Peyer's patch (tissue), 4 donors: ENCODE results near the gene PROP1. TPM values are rescaled to one million over a fixed set of nuclear protein-coding genes. Genes with fewer than 3 reads are reported as not detected.
"Not testable (repeated sequence)": the region's sequence is repeated elsewhere in the genome, so short reads cannot be mapped to it uniquely, and the experiment has no call there.

Experiments used
- DNase-seq, 3 donors: peaks; one replicate each; pipeline ENCODE4 v3.0.0-alpha.2; 2017 to 2019
- H3K27ac ChIP-seq, 4 donors: fragments of 200-600 bp; sonication (generic); one replicate each; pipeline ENCODE4 v1.5.1; 2016 to 2019
- H3K27me3 ChIP-seq, 2 donors: fragments of 200-600 bp; sonication (generic); one replicate each; pipeline ENCODE4 v1.5.1; 2019
- H3K36me3 ChIP-seq, 3 donors: fragments of 200-600 bp; sonication (generic); one replicate each; pipeline ENCODE4 v1.5.1; 2016 to 2019
- H3K4me1 ChIP-seq, 4 donors: fragments of 200-600 bp; sonication (generic); one replicate each; pipeline ENCODE4 v1.5.1; 2016 to 2019
- H3K4me3 ChIP-seq, 4 donors: fragments of 200-600 bp; sonication (generic); 1 replicate in 3 of 4; 2 replicates in 1 of 4; pipeline ENCODE4 v1.5.1; 2016 to 2019; ENCODE audit warnings: mild to moderate bottlenecking in 1 of 4
- H3K9me3 ChIP-seq, 4 donors: fragments of 200-600 bp; sonication (generic); one replicate each; pipeline ENCODE4 v1.5.1; 2016 to 2019; ENCODE audit warnings: mild to moderate bottlenecking in 1 of 4
- POLR2A ChIP-seq, 2 donors: fragments of 450-650 bp; IDR thresholded peaks; one replicate each; pipeline ENCODE4 v1.5.1; 2017; ENCODE audit warnings: antibody characterized with exemption in 2 of 2, mild to moderate bottlenecking in 2 of 2, moderate library complexity in 2 of 2
- total RNA-seq, 4 donors: library from RNA; depleted of rRNA; stranded (reverse); fragments of >200 nt; gene quantifications; one replicate each; pipeline ENCODE4 v1.1.0, GENCODE V29; 2016
- TF ChIP-seq, protein P1 (sequence below), 6 experiments: fragments of 450-650 bp in 4 of 6; fragments of 200-600 bp in 2 of 6; sonication (generic) in 1 of 6; IDR thresholded peaks; one replicate each; pipeline ENCODE4 v1.5.1; 2017 to 2019; ENCODE audit warnings: antibody characterized with exemption in 6 of 6, mild to moderate bottlenecking in 3 of 6, moderate library complexity in 1 of 6

Gene PROP1
- total RNA-seq, 4 donors from 2014 or later: not detected

- H3K27ac ChIP-seq: no peak overlapping the region
- H3K27me3 ChIP-seq: no peaks in the 10 kb centered on the region
- no peaks in the 10 kb centered on the region for H3K9me3 ChIP-seq
- no peaks in the 10 kb centered on the region for H3K36me3 ChIP-seq
- H3K4me1 ChIP-seq: no peaks in the 10 kb centered on the region
- no peak for TF ChIP-seq POLR2A (IDR thresholded peaks at IDR 0.05)
- TF ChIP-seq, protein P1, sequence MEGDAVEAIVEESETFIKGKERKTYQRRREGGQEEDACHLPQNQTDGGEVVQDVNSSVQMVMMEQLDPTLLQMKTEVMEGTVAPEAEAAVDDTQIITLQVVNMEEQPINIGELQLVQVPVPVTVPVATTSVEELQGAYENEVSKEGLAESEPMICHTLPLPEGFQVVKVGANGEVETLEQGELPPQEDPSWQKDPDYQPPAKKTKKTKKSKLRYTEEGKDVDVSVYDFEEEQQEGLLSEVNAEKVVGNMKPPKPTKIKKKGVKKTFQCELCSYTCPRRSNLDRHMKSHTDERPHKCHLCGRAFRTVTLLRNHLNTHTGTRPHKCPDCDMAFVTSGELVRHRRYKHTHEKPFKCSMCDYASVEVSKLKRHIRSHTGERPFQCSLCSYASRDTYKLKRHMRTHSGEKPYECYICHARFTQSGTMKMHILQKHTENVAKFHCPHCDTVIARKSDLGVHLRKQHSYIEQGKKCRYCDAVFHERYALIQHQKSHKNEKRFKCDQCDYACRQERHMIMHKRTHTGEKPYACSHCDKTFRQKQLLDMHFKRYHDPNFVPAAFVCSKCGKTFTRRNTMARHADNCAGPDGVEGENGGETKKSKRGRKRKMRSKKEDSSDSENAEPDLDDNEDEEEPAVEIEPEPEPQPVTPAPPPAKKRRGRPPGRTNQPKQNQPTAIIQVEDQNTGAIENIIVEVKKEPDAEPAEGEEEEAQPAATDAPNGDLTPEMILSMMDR (IDR thresholded peaks at IDR 0.05): no peak
- peak in 1 of 3 donors; percentile 1 for DNase-seq
- H3K4me3 ChIP-seq: no peak overlapping the region
Measured at GRCh38 chr5:177972613-177973012, 23.4 kb downstream of the PROP1 start.

DNA sequence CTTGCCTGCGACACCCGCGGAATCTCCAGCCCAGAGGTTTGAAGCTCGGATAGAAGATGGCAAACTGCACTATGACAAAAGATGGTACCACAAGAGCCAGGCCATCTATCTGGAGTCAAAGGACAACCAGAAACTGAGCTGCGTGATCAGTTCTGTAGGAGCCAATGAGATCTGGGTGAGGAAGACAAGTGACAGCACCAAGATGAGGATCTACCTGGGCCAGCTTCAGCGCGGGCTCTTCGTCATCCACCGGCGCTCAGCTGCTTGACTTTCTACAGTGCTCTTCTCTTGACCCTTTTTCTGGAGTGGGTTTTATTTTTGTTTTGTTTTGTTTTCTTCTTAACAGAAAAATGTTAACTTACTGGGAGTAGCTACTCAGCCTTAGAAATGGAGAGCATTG is 24.0 kb downstream of the PROP1 start:
- H3K27ac ChIP-seq, H3K36me3 ChIP-seq, H3K27me3 ChIP-seq, H3K9me3 ChIP-seq, H3K4me1 ChIP-seq, H3K4me3 ChIP-seq: not testable (repeated sequence)
- peak in 1 of 3 donors; percentile 3 for DNase-seq

DNA sequence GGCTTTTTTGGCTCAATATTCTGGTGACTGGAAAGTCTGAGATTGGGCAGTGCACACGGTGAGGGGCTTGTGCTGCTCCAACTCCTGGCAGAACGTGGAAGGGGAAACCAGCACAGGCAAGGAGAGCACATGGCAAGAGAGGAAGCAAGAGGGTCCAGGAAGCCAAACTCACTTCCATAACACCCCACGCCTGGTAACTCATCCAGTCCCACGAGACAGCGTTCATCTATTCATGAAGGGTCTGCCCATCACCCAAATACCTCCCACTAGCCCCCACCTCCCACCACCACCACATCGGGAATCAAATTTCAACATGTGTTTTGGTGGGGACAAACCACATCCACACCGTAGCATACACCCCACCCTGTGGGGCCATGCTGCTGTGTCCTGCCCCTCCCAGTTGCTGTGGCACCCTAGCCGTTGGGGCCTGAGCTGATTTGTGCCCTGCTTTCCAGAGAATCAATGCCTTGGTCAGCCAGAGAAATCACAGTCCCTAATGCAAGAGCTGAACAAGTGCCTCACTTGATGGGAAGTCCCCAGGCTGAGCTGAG is 27.3 kb downstream of the PROP1 start:
- H3K36me3 ChIP-seq: no peaks in the 10 kb centered on the region
- DNase-seq: no peak
- no peaks in the 10 kb centered on the region for H3K27me3 ChIP-seq
- H3K4me1 ChIP-seq: no peaks in the 10 kb centered on the region
- no peak overlapping the region for H3K27ac ChIP-seq
- no peaks in the 10 kb centered on the region for H3K9me3 ChIP-seq
- H3K4me3 ChIP-seq: no peak overlapping the region
- no peak for TF ChIP-seq POLR2A (IDR thresholded peaks at IDR 0.05)
- TF ChIP-seq, protein P1 (IDR thresholded peaks at IDR 0.05): no peak

- no peak overlapping the region for H3K27ac ChIP-seq
- no peaks in the 10 kb centered on the region for H3K4me1 ChIP-seq
- H3K27me3 ChIP-seq: no peaks in the 10 kb centered on the region
- no peaks in the 10 kb centered on the region for H3K36me3 ChIP-seq
- TF ChIP-seq, protein P1 (IDR thresholded peaks at IDR 0.05): no peak
- no peak for TF ChIP-seq POLR2A (IDR thresholded peaks at IDR 0.05)
- no peak for DNase-seq
- H3K9me3 ChIP-seq: no peaks in the 10 kb centered on the region
- H3K4me3 ChIP-seq: no peak overlapping the region
Measured at GRCh38 chr5:177967221-177967887, 28.7 kb downstream of the PROP1 start.

GRCh38 chr5:177966839-177967166 is 29.2 kb downstream of the PROP1 start:
- H3K4me1 ChIP-seq: no peaks in the 10 kb centered on the region
- no peak for DNase-seq
- H3K27ac ChIP-seq: no peak overlapping the region
- H3K27me3 ChIP-seq: no peaks in the 10 kb centered on the region
- no peak for TF ChIP-seq POLR2A (IDR thresholded peaks at IDR 0.05)
- TF ChIP-seq, protein P1 (IDR thresholded peaks at IDR 0.05): no peak
- H3K4me3 ChIP-seq: no peak overlapping the region
- H3K9me3 ChIP-seq: no peaks in the 10 kb centered on the region
- H3K36me3 ChIP-seq: no peaks in the 10 kb centered on the region

DNA sequence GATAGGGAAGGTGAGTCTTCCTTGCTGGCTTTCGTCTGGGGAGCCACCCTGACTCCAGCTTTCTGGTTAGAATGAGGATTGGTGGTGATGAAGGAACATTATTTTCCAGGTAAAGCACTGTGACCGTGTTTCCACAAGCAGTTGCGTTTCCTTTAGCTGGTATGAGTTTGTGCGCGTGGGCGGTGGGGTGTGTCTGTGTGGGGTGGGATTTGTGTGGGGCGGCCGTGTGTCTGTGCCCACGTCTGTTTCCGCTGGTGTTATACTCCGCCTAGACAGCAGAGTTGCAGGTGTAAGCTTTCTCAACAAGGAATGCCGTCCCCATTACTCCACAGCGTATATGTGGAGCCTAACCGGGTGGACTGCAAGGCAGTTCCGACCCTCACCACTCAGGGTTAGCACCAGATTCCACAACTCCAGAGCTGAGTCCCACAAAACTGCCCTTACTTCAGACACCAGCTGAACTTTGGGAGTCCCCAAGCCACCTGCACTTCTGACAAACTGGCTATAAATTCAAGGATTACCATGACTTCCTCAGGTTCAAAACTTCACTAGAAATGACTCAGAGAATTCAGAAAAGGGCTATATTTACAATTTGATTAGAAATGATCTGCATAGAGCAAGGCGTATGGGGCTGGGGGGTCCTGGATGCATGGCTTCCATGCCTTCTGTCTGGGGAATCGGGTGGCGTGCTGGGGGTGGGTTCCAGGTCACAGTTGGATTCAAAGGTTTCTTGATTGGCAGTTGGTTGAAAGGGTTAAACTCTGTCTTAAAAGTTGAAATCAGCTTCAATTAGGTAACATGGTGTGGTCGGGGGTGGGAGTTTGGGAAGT is 29.8 kb downstream of the PROP1 start:
- H3K4me3 ChIP-seq: no peak overlapping the region
- no peaks in the 10 kb centered on the region for H3K9me3 ChIP-seq

More for the DNA sequence above, 29.8 kb downstream of the PROP1 start:
- Histone ChIP-seq H3K4me1 (no peaks in the 10 kb centered on the region), H3K36me3 (no peaks in the 10 kb centered on the region), H3K27ac (no peak overlapping the region), H3K27me3 (no peaks in the 10 kb centered on the region)
- DNase-seq: no peak
- TF ChIP-seq, protein P1 (IDR thresholded peaks at IDR 0.05): no peak
- TF ChIP-seq POLR2A (IDR thresholded peaks at IDR 0.05): no peak
